Activated CD4-positive, alpha-beta T cell treated with anti-CD3 and anti-CD28 coated beads, Interleukin-2, amount 10 ng/mL, durations not matched to agents 24 days and 14 days (primary cell): ENCODE data around the gene METTL22. TPM values are rescaled to one million over a fixed set of nuclear protein-coding genes. Genes with fewer than 3 reads are reported as not detected.

Source experiments
- DNase-seq: peaks from one replicate; pipeline ENCODE4 v3.0.0; 2022
- H3K27ac Mint-ChIP-seq: one replicate; pipeline ENCODE4 v1.8.0; 2022; ENCODE audit warnings: mild to moderate bottlenecking, mixed read lengths
- H3K27me3 Mint-ChIP-seq: one replicate; pipeline ENCODE4 v1.8.0; 2022; ENCODE audit warnings: mixed read lengths
- H3K36me3 Mint-ChIP-seq: one replicate; pipeline ENCODE4 v1.8.0; 2022; ENCODE audit warnings: low read depth, mild to moderate bottlenecking, mixed read lengths
- H3K4me1 Mint-ChIP-seq: one replicate; pipeline ENCODE4 v1.8.0; 2021; ENCODE audit warnings: mixed read lengths
- H3K4me3 Mint-ChIP-seq: one replicate; pipeline ENCODE4 v1.8.0; 2022; ENCODE audit warnings: mild to moderate bottlenecking, moderate library complexity, mixed read lengths
- H3K9me3 Mint-ChIP-seq: one replicate; pipeline ENCODE4 v1.8.0; 2021; ENCODE audit warnings: mixed read lengths
- intact Hi-C: fragments of 100-400 bp; cut with micrococcal nuclease; formaldehyde crosslinking; loops from one replicate; pipeline ENCODE4 v1.15.1; 2023
- total RNA-seq: library from RNA; stranded (reverse); gene quantifications from 2 replicates; pipeline ENCODE4 v1.2.3, GENCODE V29; 2022

The METTL22 gene, protein sequence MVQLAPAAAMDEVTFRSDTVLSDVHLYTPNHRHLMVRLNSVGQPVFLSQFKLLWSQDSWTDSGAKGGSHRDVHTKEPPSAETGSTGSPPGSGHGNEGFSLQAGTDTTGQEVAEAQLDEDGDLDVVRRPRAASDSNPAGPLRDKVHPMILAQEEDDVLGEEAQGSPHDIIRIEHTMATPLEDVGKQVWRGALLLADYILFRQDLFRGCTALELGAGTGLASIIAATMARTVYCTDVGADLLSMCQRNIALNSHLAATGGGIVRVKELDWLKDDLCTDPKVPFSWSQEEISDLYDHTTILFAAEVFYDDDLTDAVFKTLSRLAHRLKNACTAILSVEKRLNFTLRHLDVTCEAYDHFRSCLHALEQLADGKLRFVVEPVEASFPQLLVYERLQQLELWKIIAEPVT
- 36.2 and 38.4 TPM in 2 replicates for total RNA-seq

DNA sequence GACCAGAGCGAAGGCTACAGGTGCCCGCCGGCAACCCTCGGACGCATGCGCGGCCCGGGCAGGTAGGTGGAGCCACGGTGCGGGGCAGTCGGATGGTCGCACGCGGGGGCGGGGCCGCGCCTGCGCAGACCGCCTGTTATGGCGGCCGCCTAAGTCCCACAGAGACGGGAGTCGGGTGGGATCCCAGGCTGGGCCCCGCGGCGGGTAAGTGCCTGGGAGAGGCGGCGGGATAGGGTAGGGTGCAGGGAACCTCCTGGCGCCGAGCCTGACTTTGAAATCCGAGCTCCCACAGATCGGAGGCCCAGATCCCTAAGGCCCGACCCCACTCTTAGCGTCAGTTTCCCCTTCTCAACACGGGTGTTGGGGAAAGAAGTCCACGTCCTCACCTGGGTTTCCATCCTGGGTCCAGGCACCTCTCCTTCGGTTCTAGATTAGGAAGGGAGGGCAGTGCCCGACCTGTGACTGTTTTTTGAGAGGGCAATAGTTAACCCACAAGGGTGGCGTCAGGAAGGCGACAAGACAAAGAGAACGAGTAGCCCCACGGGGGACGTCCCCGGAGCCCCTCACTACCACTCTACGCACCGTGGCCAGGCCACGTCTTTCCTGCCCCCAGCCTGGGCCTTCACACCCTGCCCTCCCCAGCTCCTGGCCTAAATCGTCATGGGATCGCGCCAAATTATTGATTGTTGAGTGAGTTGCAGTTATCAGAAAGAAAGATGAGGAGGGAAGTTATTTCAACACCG is at the start of gene METTL22:
METTL22 (plus strand) TSS at position 127 of the 743 bp plus-strand sequence. CDS start 3,968 bp downstream, outside the sequence.
- H3K4me1 Mint-ChIP-seq, result peaks cover 12% of the 10 kb centered on the region
- peaks cover 20% of the 10 kb centered on the region for H3K27me3 Mint-ChIP-seq
- peak within 1 kb of the TSS; percentile 96 for H3K4me3 Mint-ChIP-seq
- H3K27ac Mint-ChIP-seq, result peak within 1 kb of the TSS; percentile 92
- DNase-seq, result peak; percentile 98
- intact Hi-C loops, result loop anchor here (1.0 to 5.0 kb wide), 4 partner anchors 36 to 176 kb away; partner anchors contain the start of genes PMM2 and TMEM186
- H3K9me3 Mint-ChIP-seq, result no peaks in the 10 kb centered on the region
- peaks cover 16% of the 10 kb centered on the region for H3K36me3 Mint-ChIP-seq

DNA sequence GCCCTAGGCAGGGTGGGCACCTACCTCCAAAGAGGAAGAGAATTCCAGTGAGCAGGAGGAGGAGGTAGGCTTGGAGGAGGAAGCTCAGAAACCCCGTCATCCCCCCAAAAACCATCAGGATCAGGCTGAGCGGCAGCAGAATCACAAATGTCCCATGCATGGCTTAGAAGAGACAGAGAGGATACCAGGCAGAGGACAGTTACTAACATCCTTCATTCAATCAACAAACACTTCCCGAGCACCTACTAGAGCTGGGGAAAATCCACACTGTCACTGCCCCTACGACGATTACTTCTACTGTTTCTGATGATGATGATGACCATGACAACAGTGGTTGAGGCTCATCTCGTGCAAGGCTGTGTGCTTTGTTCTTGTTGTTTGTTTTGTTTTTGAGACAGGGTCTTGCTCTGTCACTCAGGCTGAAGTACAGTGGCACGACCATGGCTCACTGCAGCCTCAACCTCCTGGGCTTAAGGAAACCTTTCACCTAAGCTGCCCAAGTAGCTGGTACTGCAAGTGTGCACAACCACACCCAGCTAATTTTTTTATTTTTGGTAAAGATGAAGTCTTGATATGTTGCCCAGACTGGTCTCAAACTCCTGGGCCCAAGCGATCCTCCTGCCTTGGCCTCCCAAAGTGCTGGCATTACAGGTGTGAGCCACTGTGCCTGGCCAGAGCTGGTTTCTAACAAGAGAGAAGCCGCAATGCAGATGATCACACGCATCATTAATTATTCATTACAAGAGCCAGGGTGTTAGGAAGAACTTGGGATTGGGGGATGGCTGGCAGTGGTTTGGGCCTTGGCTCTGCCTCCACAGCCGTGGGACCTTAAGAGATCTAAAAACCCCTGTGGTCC is 49.2 kb upstream of the METTL22 start:
- DNase-seq, result no peak
- no peak overlapping the region for H3K4me3 Mint-ChIP-seq
- intact Hi-C loops, result no loop called here
- H3K27me3 Mint-ChIP-seq, result peaks cover 6% of the 10 kb centered on the region
- no peaks in the 10 kb centered on the region for H3K36me3 Mint-ChIP-seq
- no peaks in the 10 kb centered on the region for H3K9me3 Mint-ChIP-seq
- H3K4me1 Mint-ChIP-seq, result peaks cover 5% of the 10 kb centered on the region
- no peak overlapping the region for H3K27ac Mint-ChIP-seq

GRCh38 chr16:8572919-8573724 is 48.4 kb upstream of the METTL22 start:
- Mint-ChIP-seq H3K27me3 (peaks cover 6% of the 10 kb centered on the region), H3K4me1 (peaks cover 1% of the 10 kb centered on the region), H3K36me3 (no peaks in the 10 kb centered on the region), H3K9me3 (no peaks in the 10 kb centered on the region), H3K27ac (no peak overlapping the region), H3K4me3 (no peak overlapping the region)
- intact Hi-C loops, result no loop called here
- peak; percentile 59 for DNase-seq

- Mint-ChIP-seq H3K4me1 (no peaks in the 10 kb centered on the region), H3K4me3 (no peak overlapping the region), H3K27ac (no peak overlapping the region), H3K9me3 (no peaks in the 10 kb centered on the region), H3K27me3 (peaks cover 6% of the 10 kb centered on the region), H3K36me3 (no peaks in the 10 kb centered on the region)
- DNase-seq, result no peak
- intact Hi-C loops, result no loop called here
Measured at GRCh38 chr16:8575399-8575798, 46.1 kb upstream of the METTL22 start.

- H3K27me3 Mint-ChIP-seq, result peaks cover 6% of the 10 kb centered on the region
- no peak overlapping the region for H3K27ac Mint-ChIP-seq
- intact Hi-C loops, result no loop called here
- no peaks in the 10 kb centered on the region for H3K4me1 Mint-ChIP-seq
- H3K4me3 Mint-ChIP-seq, result no peak overlapping the region
- no peaks in the 10 kb centered on the region for H3K36me3 Mint-ChIP-seq
- no peak for DNase-seq
- H3K9me3 Mint-ChIP-seq, result no peaks in the 10 kb centered on the region
Measured at GRCh38 chr16:8576141-8577004, 45.1 kb upstream of the METTL22 start.

DNA sequence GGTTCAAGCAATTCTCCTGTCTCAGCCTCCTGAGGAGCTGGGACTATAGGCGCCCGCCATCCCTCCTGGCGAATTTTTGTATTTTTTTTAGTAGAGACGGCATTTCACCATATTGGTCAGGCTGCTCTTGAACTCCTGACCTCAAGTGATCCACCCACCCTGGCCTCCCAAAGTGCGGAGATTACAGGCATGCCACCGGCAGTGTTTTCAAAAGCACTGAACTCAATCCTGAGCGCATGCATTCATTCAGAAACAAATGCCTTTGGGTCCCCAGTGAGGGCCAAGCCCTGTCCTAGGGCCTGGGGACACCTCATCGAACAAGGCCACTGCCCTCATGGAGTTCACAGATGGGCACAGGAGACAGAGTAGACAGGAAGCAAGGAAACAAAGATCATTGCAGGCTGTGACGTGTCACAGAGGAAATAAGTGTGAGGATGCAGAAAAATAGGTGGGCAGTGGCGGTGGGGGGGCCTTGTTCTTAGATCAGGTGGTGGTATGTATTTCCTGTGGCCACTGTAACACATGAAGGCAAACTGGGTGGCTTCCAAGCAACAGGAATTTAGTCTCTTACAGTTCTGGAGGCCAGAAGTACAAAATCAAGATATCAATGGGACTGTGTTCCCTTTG is 43.7 kb upstream of the METTL22 start:
- peaks cover 3% of the 10 kb centered on the region for H3K4me1 Mint-ChIP-seq
- DNase-seq, result no peak
- no peak overlapping the region for H3K27ac Mint-ChIP-seq
- H3K4me3 Mint-ChIP-seq, result no peak overlapping the region
- H3K27me3 Mint-ChIP-seq, result peaks cover 6% of the 10 kb centered on the region
- intact Hi-C loops, result no loop called here
- H3K36me3 Mint-ChIP-seq, result no peaks in the 10 kb centered on the region
- no peaks in the 10 kb centered on the region for H3K9me3 Mint-ChIP-seq

- Mint-ChIP-seq H3K27me3 (peaks cover 6% of the 10 kb centered on the region), H3K4me1 (peaks cover 3% of the 10 kb centered on the region), H3K27ac (no peak overlapping the region), H3K9me3 (no peaks in the 10 kb centered on the region), H3K4me3 (no peak overlapping the region), H3K36me3 (no peaks in the 10 kb centered on the region)
- no peak for DNase-seq
- intact Hi-C loops, result no loop called here
Measured at GRCh38 chr16:8579559-8579958, 41.9 kb upstream of the METTL22 start.

GRCh38 chr16:8581831-8582580 is 39.5 kb upstream of the METTL22 start:
- Mint-ChIP-seq H3K27ac (no peak overlapping the region), H3K36me3 (no peaks in the 10 kb centered on the region), H3K9me3 (no peaks in the 10 kb centered on the region), H3K4me3 (no peak overlapping the region), H3K4me1 (peaks cover 3% of the 10 kb centered on the region), H3K27me3 (peaks cover 1% of the 10 kb centered on the region)
- DNase-seq, result no peak
- intact Hi-C loops, result no loop called here

DNA sequence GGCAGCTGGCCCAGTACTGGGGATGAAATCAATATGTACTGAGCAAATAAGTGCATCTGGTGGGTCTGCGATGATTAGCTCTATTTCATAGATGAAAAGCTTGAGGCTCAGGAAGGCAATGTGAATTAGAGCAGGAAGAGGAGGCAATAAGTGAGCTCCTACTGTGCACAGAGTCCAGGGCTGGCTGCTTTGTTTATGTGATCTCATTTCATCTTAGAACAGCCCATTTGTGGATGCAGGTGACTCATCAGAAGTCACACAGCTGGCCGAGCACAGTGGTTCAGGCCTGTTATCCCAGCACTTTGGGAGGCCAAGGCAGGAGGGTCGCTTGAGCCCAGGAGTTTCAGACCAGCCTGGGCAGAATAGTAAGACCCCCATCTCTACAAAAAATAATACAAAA is 38.3 kb upstream of the METTL22 start:
- Mint-ChIP-seq H3K27ac (no peak overlapping the region), H3K36me3 (no peaks in the 10 kb centered on the region), H3K4me1 (peaks cover 3% of the 10 kb centered on the region), H3K4me3 (no peak overlapping the region), H3K27me3 (peaks cover 9% of the 10 kb centered on the region), H3K9me3 (no peaks in the 10 kb centered on the region)
- intact Hi-C loops, result no loop called here
- DNase-seq, result no peak

DNA sequence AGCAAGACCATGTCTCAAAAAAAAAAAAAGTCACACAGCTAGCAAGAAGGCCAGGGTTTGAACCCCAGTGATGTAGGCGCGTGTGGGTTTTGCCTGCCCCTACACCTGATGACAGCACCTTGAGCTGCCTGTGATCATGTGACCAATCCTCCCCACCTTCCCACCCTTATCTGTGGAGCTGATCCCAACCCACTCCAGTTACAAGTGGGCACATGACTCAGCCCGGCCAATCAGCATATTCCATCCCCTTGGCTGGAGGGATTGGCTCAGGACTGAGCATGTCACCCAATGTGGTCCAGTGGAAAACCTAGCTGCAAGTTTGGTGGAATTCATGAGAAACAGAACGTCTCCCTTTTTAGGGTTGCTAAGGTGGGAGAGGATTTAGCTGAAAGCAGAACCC is 37.8 kb upstream of the METTL22 start:
- H3K4me1 Mint-ChIP-seq, result peaks cover 3% of the 10 kb centered on the region
- intact Hi-C loops, result no loop called here
- H3K27me3 Mint-ChIP-seq, result peaks cover 15% of the 10 kb centered on the region
- no peak for DNase-seq
- no peak overlapping the region for H3K27ac Mint-ChIP-seq
- no peaks in the 10 kb centered on the region for H3K36me3 Mint-ChIP-seq
- H3K4me3 Mint-ChIP-seq, result no peak overlapping the region
- no peaks in the 10 kb centered on the region for H3K9me3 Mint-ChIP-seq

GRCh38 chr16:8585041-8585440 is 36.5 kb upstream of the METTL22 start:
- Mint-ChIP-seq H3K27me3 (peaks cover 20% of the 10 kb centered on the region), H3K4me1 (peaks cover 3% of the 10 kb centered on the region), H3K9me3 (no peaks in the 10 kb centered on the region), H3K36me3 (peaks cover 2% of the 10 kb centered on the region), H3K27ac (no peak overlapping the region), H3K4me3 (no peak overlapping the region)
- DNase-seq, result no peak
- intact Hi-C loops, result no loop called here
